K562 (cell line): Measurements from ENCODE around the gene MRPL32. TPM values are rescaled to one million over a fixed set of nuclear protein-coding genes. Genes with fewer than 3 reads are reported as not detected.

Experiments used
- HDAC1 ChIP-seq, 2 experiments: fragments of 450-650 bp; IDR thresholded peaks; 2 replicates each; pipeline ENCODE4 v1.6.1; 2016 to 2017; ENCODE audit warnings: inconsistent platforms in 1 of 2, mild to moderate bottlenecking in 1 of 2, moderate library complexity in 1 of 2
- PTTG1 ChIP-seq: fragments of 450-650 bp; IDR thresholded peaks from 2 replicates; pipeline ENCODE4 v1.6.1; 2016; ENCODE audit warnings: low read depth, mild to moderate bottlenecking, missing genetic modification characterization, missing compliant biosample characterization
- SMARCA5 ChIP-seq: fragments of 450-650 bp; IDR thresholded peaks from 2 replicates; pipeline ENCODE4 v1.6.1; 2016
- SNIP1 ChIP-seq: fragments of 450-650 bp; IDR thresholded peaks from 2 replicates; pipeline ENCODE4 v1.7.1; 2017; ENCODE audit warnings: low read depth, mild to moderate bottlenecking
- ZNF12 ChIP-seq: sonication (generic); formaldehyde crosslinking; IDR thresholded peaks from 2 replicates; pipeline ENCODE4 v1.4.0; 2020; ENCODE audit warnings: mild to moderate bottlenecking, missing genetic modification reagents
- ZNF134 ChIP-seq: fragments of 250-450 bp; sonication (Bioruptor Pico); conservative IDR thresholded peaks from 2 replicates; pipeline ENCODE4 v1.4.0; 2020
- ZNF239 ChIP-seq: fragments of 250-450 bp; sonication (Bioruptor Pico); IDR thresholded peaks from 2 replicates; pipeline ENCODE4 v1.4.0; 2020; ENCODE audit warnings: mild to moderate bottlenecking
- ZNF561 ChIP-seq: fragments of 450-650 bp; formaldehyde crosslinking; conservative IDR thresholded peaks from 2 replicates; pipeline ENCODE4 v1.4.0; 2020; ENCODE audit warnings: mild to moderate bottlenecking, moderate library complexity
- polyA plus RNA-seq, 8 experiments: library from polyadenylated mRNA; depleted of rRNA in 4 of 8; stranded (reverse) in 5 of 8; unstranded in 3 of 8; fragments of >200 nt; fragmentation: Nextera tagmentation in 2 of 8; fragmentation: Illumina TruSeq in 1 of 8; extraction: Ambion mirVana in 2 of 8; extraction: Trizol in 1 of 8; gene quantifications; 2 replicates each; pipeline versions ENCODE4 v1.2.1 to v1.2.3, GENCODE V29; 2011 to 2014; ENCODE audit warnings: inconsistent platforms in 1 of 8, missing spikeins in 1 of 8
- total RNA-seq, 7 experiments: library from RNA; depleted of rRNA in 6 of 7; stranded (reverse); fragments of >200 nt in 6 of 7; fragmentation: Illumina TruSeq in 2 of 7; extraction: Trizol in 2 of 7; gene quantifications; 2 replicates each; pipeline versions ENCODE4 v1.2.1 to v1.2.3, GENCODE V29; 2011 to 2021; ENCODE audit warnings: low replicate concordance in 1 of 7
- TF ChIP-seq, protein P1 (sequence below): fragments of 450-650 bp; IDR thresholded peaks from 2 replicates; pipeline ENCODE4 v1.6.1; 2016; ENCODE audit warnings: mild to moderate bottlenecking, moderate library complexity
- TF ChIP-seq, protein P2 (sequence below), 2 experiments: fragments of 200-800 bp in 1 of 2; sonication (Bioruptor generic) in 1 of 2; sonication (generic) in 1 of 2; formaldehyde crosslinking in 1 of 2; IDR thresholded peaks in 1 of 2; conservative IDR thresholded peaks in 1 of 2; 2 replicates each; pipeline versions ENCODE4 v1.5.0 to v1.6.1; 2016 to 2020; ENCODE audit warnings: missing compliant biosample characterization in 1 of 2, missing genetic modification characterization in 1 of 2, missing genetic modification reagents in 1 of 2
- TF ChIP-seq, protein P3 (sequence below): fragments of 250-450 bp; sonication (Bioruptor Pico); IDR thresholded peaks from 2 replicates; pipeline ENCODE4 v1.5.0; 2022; ENCODE audit warnings: mild to moderate bottlenecking

The MRPL32 gene
- total and polyA plus RNA-seq, 9 of the 15 experiments (the other 6 are each of a cell fraction or from before 2014, with no cell fraction given) = 75.5 to 351 (median 138) TPM

DNA sequence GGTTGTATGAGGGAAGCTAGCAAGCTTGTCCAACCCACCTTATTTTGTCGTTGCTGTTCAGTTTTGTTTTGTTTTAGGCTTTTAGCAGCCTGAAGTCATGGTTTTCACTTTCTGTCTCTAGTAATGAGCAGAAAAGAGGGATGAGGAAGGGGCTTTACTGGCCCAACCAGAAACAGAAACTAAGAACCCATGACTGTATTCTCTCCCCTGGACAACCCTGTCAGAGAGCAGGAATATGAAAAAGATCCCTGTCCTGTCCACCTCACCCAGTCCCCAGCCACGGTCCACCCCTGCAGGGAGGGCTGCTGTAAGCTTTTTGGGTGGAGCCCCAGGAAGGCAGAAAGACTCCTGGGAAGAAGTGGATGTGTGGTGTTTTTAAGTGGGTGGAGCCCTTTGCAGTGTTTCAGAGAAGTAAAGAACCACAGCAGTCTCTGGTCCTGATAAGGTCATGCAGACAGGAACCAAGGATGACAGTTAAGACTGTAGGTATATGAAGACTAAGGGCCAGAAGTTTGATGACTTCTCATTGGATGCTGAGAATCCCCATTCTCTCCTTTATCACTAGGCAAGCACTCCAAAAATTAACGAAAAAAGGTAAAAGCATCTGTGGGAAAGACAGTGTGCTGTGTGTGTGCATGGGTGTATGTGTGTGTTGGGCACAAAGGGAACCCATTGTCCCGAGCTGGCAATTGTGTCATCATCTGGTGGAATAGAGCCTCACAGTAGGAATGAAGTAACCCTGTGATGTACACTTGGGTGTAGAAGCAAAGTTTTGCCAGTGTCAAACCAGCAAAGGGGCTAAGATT, 13.8 kb downstream of the MRPL32 start (continued):
- TF ChIP-seq, protein P1, sequence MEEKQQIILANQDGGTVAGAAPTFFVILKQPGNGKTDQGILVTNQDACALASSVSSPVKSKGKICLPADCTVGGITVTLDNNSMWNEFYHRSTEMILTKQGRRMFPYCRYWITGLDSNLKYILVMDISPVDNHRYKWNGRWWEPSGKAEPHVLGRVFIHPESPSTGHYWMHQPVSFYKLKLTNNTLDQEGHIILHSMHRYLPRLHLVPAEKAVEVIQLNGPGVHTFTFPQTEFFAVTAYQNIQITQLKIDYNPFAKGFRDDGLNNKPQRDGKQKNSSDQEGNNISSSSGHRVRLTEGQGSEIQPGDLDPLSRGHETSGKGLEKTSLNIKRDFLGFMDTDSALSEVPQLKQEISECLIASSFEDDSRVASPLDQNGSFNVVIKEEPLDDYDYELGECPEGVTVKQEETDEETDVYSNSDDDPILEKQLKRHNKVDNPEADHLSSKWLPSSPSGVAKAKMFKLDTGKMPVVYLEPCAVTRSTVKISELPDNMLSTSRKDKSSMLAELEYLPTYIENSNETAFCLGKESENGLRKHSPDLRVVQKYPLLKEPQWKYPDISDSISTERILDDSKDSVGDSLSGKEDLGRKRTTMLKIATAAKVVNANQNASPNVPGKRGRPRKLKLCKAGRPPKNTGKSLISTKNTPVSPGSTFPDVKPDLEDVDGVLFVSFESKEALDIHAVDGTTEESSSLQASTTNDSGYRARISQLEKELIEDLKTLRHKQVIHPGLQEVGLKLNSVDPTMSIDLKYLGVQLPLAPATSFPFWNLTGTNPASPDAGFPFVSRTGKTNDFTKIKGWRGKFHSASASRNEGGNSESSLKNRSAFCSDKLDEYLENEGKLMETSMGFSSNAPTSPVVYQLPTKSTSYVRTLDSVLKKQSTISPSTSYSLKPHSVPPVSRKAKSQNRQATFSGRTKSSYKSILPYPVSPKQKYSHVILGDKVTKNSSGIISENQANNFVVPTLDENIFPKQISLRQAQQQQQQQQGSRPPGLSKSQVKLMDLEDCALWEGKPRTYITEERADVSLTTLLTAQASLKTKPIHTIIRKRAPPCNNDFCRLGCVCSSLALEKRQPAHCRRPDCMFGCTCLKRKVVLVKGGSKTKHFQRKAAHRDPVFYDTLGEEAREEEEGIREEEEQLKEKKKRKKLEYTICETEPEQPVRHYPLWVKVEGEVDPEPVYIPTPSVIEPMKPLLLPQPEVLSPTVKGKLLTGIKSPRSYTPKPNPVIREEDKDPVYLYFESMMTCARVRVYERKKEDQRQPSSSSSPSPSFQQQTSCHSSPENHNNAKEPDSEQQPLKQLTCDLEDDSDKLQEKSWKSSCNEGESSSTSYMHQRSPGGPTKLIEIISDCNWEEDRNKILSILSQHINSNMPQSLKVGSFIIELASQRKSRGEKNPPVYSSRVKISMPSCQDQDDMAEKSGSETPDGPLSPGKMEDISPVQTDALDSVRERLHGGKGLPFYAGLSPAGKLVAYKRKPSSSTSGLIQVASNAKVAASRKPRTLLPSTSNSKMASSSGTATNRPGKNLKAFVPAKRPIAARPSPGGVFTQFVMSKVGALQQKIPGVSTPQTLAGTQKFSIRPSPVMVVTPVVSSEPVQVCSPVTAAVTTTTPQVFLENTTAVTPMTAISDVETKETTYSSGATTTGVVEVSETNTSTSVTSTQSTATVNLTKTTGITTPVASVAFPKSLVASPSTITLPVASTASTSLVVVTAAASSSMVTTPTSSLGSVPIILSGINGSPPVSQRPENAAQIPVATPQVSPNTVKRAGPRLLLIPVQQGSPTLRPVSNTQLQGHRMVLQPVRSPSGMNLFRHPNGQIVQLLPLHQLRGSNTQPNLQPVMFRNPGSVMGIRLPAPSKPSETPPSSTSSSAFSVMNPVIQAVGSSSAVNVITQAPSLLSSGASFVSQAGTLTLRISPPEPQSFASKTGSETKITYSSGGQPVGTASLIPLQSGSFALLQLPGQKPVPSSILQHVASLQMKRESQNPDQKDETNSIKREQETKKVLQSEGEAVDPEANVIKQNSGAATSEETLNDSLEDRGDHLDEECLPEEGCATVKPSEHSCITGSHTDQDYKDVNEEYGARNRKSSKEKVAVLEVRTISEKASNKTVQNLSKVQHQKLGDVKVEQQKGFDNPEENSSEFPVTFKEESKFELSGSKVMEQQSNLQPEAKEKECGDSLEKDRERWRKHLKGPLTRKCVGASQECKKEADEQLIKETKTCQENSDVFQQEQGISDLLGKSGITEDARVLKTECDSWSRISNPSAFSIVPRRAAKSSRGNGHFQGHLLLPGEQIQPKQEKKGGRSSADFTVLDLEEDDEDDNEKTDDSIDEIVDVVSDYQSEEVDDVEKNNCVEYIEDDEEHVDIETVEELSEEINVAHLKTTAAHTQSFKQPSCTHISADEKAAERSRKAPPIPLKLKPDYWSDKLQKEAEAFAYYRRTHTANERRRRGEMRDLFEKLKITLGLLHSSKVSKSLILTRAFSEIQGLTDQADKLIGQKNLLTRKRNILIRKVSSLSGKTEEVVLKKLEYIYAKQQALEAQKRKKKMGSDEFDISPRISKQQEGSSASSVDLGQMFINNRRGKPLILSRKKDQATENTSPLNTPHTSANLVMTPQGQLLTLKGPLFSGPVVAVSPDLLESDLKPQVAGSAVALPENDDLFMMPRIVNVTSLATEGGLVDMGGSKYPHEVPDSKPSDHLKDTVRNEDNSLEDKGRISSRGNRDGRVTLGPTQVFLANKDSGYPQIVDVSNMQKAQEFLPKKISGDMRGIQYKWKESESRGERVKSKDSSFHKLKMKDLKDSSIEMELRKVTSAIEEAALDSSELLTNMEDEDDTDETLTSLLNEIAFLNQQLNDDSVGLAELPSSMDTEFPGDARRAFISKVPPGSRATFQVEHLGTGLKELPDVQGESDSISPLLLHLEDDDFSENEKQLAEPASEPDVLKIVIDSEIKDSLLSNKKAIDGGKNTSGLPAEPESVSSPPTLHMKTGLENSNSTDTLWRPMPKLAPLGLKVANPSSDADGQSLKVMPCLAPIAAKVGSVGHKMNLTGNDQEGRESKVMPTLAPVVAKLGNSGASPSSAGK = peak; percentile 9; the same call in 1 of the 2 replicates
- TF ChIP-seq, protein P2, sequence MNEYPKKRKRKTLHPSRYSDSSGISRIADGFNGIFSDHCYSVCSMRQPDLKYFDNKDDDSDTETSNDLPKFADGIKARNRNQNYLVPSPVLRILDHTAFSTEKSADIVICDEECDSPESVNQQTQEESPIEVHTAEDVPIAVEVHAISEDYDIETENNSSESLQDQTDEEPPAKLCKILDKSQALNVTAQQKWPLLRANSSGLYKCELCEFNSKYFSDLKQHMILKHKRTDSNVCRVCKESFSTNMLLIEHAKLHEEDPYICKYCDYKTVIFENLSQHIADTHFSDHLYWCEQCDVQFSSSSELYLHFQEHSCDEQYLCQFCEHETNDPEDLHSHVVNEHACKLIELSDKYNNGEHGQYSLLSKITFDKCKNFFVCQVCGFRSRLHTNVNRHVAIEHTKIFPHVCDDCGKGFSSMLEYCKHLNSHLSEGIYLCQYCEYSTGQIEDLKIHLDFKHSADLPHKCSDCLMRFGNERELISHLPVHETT (CRISPR knock-in tag; conservative IDR thresholded peaks at IDR 0.05 in 1 of 2, IDR thresholded peaks at IDR 0.05 in 1 of 2) = no peak
- TF ChIP-seq SMARCA5 = peak; percentile 46; the same call in 1 of the 2 replicates
- no peak for TF ChIP-seq HDAC1 (IDR thresholded peaks at IDR 0.05)
- TF ChIP-seq, protein P3, sequence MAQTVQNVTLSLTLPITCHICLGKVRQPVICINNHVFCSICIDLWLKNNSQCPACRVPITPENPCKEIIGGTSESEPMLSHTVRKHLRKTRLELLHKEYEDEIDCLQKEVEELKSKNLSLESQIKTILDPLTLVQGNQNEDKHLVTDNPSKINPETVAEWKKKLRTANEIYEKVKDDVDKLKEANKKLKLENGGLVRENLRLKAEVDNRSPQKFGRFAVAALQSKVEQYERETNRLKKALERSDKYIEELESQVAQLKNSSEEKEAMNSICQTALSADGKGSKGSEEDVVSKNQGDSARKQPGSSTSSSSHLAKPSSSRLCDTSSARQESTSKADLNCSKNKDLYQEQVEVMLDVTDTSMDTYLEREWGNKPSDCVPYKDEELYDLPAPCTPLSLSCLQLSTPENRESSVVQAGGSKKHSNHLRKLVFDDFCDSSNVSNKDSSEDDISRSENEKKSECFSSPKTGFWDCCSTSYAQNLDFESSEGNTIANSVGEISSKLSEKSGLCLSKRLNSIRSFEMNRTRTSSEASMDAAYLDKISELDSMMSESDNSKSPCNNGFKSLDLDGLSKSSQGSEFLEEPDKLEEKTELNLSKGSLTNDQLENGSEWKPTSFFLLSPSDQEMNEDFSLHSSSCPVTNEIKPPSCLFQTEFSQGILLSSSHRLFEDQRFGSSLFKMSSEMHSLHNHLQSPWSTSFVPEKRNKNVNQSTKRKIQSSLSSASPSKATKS (CRISPR knock-in tag) = no peak
- TF ChIP-seq ZNF239 = peak; percentile 86; the same call in 1 of the 2 replicates
- no peak for TF ChIP-seq ZNF561 (CRISPR knock-in tag)
- no peak for TF ChIP-seq ZNF12 (CRISPR knock-in tag)
- TF ChIP-seq ZNF134 (CRISPR knock-in tag) = no peak
- no peak for TF ChIP-seq PTTG1
- TF ChIP-seq SNIP1 = no peak
